IMR-90 (cell line): ENCODE data around the gene SBSN. TPM values are rescaled to one million over a fixed set of nuclear protein-coding genes. Genes with fewer than 3 reads are reported as not detected.

ENCODE experiments used
- ATAC-seq: fragments of 200-7000 bp; cut with Tn5 transposase; 2 replicates; pipeline ENCODE4 v1.9.1; 2020; ENCODE audit warnings: low read depth, mild to moderate bottlenecking, moderate library complexity
- BruUV-seq: library from RNA; stranded (reverse); fragments of 400-500 nt; replicated peaks from 2 replicates; lab custom pipeline; 2021; lab: Mats Ljungman, UMichigan
- CTCF ChIA-PET: fragments of 300-600 bp; formaldehyde crosslinking; extraction: SDS; loops from one replicate; lab custom pipeline; 2021; ENCODE audit warnings: antibody characterized with exemption; lab: Yijun Ruan, JAX
- POLR2A ChIA-PET: fragments of 300-600 bp; sonication (Branson Sonifier 250); formaldehyde crosslinking; loops from one replicate; lab custom pipeline; 2022; ENCODE audit warnings: antibody characterized with exemption; ENCODE audit not compliant: unreplicated experiment; lab: Charles Lee
- DNase-seq: peaks from one replicate; pipeline ENCODE4 v3.0.0; 2013
- H2AFZ ChIP-seq: replicated peaks from 2 replicates; pipeline ENCODE3; 2013; ENCODE audit warnings: low read length, mild to moderate bottlenecking; ENCODE audit not compliant: poor library complexity
- H2AK5ac ChIP-seq: 2 replicates; pipeline ENCODE4 v1.6.1; 2013; ENCODE audit warnings: low read depth, low read length, inconsistent platforms
- H2AK9ac ChIP-seq: replicated peaks from 2 replicates; pipeline ENCODE3; 2013; ENCODE audit warnings: mild to moderate bottlenecking, low read depth, low read length, moderate library complexity; ENCODE audit not compliant: poor library complexity
- H2BK120ac ChIP-seq: 2 replicates; pipeline ENCODE4 v1.6.1; 2013; ENCODE audit warnings: low read depth, low read length, inconsistent platforms
- H2BK15ac ChIP-seq: 3 replicates; pipeline ENCODE4 v1.6.1; 2013; ENCODE audit warnings: low read depth, low read length, inconsistent platforms
- H2BK20ac ChIP-seq: 2 replicates; pipeline ENCODE4 v1.6.1; 2013; ENCODE audit warnings: low read depth, mild to moderate bottlenecking, inconsistent platforms, low read length, moderate library complexity
- H2BK5ac ChIP-seq: 2 replicates; pipeline ENCODE4 v1.6.1; 2013; ENCODE audit warnings: mild to moderate bottlenecking, low read depth, low read length, inconsistent platforms; ENCODE audit not compliant: poor library complexity, severe bottlenecking
- H3K14ac ChIP-seq: replicated peaks from 2 replicates; pipeline ENCODE4 v1.6.1; 2013; ENCODE audit warnings: low read depth, low read length, inconsistent platforms
- H3K18ac ChIP-seq: 2 replicates; pipeline ENCODE4 v1.6.1; 2013; ENCODE audit warnings: low read depth, low read length, control low read depth
- H3K23ac ChIP-seq: 2 replicates; pipeline ENCODE4 v1.6.1; 2013; ENCODE audit warnings: low read depth, low read length, inconsistent platforms
- H3K27ac ChIP-seq: 2 replicates; pipeline ENCODE4 v1.5.1; 2013; ENCODE audit warnings: mild to moderate bottlenecking, control low read depth, low read length; ENCODE audit not compliant: insufficient read depth
- H3K27me3 ChIP-seq: 2 replicates; pipeline ENCODE4 v1.6.1; 2013; ENCODE audit warnings: low read length; ENCODE audit not compliant: control insufficient read depth, insufficient read depth
- H3K36me3 ChIP-seq: 2 replicates; pipeline ENCODE4 v1.6.1; 2013; ENCODE audit warnings: low read length, mixed read lengths; ENCODE audit not compliant: control insufficient read depth, insufficient read depth
- H3K4ac ChIP-seq: 2 replicates; pipeline ENCODE4 v1.6.1; 2013; ENCODE audit warnings: low read depth, low read length, inconsistent platforms
- H3K4me1 ChIP-seq: 2 replicates; pipeline ENCODE4 v1.6.1; 2013; ENCODE audit warnings: low read length, mixed read lengths; ENCODE audit not compliant: control insufficient read depth, insufficient read depth
- H3K4me2 ChIP-seq: 2 replicates; pipeline ENCODE4 v1.6.1; 2013; ENCODE audit warnings: low read depth, mild to moderate bottlenecking, control low read depth, low read length, moderate library complexity
- H3K4me3 ChIP-seq: 2 replicates; pipeline ENCODE4 v1.5.1; 2013; ENCODE audit warnings: low read depth, mild to moderate bottlenecking, control low read depth, low read length, moderate library complexity; ENCODE audit not compliant: insufficient read depth
- H3K56ac ChIP-seq: 2 replicates; pipeline ENCODE4 v1.6.1; 2013; ENCODE audit warnings: low read length, inconsistent platforms; ENCODE audit not compliant: insufficient read depth; ENCODE audit errors: extremely low read depth
- H3K79me1 ChIP-seq, 2 experiments: 2 replicates each; pipeline ENCODE4 v1.6.1; 2013; ENCODE audit warnings: low read length in 2 of 2, inconsistent platforms in 1 of 2, low read depth in 1 of 2
- H3K9ac ChIP-seq: 2 replicates; pipeline ENCODE4 v1.6.1; 2013; ENCODE audit warnings: low read depth, low read length, control low read depth
- H3K9me1 ChIP-seq: 2 replicates; pipeline ENCODE4 v1.6.1; 2013; ENCODE audit warnings: low read length, inconsistent platforms; ENCODE audit not compliant: insufficient read depth
- H3K9me3 ChIP-seq: 2 replicates; pipeline ENCODE4 v1.6.1; 2013; ENCODE audit warnings: low read length; ENCODE audit not compliant: control insufficient read depth, insufficient read depth
- H4K20me1 ChIP-seq: 2 replicates; pipeline ENCODE4 v1.6.1; 2013; ENCODE audit warnings: low read length, inconsistent platforms; ENCODE audit not compliant: insufficient read depth
- H4K5ac ChIP-seq: 2 replicates; pipeline ENCODE4 v1.6.1; 2013; ENCODE audit warnings: mild to moderate bottlenecking, low read depth, low read length, control low read depth
- H4K8ac ChIP-seq, 2 experiments: 2 replicates each; pipeline ENCODE4 v1.6.1; 2013; ENCODE audit warnings: low read depth in 2 of 2, low read length in 2 of 2, control low read depth in 1 of 2, inconsistent platforms in 1 of 2
- H4K91ac ChIP-seq: 2 replicates; pipeline ENCODE4 v1.6.1; 2013; ENCODE audit warnings: low read depth, low read length, inconsistent platforms; ENCODE audit not compliant: insufficient read depth
- CEBPB ChIP-seq: IDR thresholded peaks from 2 replicates; pipeline ENCODE4 v1.6.1; 2012; ENCODE audit warnings: low read depth, low read length, improper control_type of control experiment
- CTCF ChIP-seq: conservative IDR thresholded peaks from 2 replicates; pipeline ENCODE4 v1.5.1; 2012; ENCODE audit warnings: mild to moderate bottlenecking, low read depth, low read length, improper control_type of control experiment
- FOS ChIP-seq: fragments of 150-350 bp; IDR thresholded peaks from 2 replicates; pipeline ENCODE4 v1.6.1; 2016; ENCODE audit warnings: low read depth, low read length
- MAFK ChIP-seq: IDR thresholded peaks from 2 replicates; pipeline ENCODE4 v1.6.1; 2012; ENCODE audit warnings: low read depth, low read length, improper control_type of control experiment
- MXI1 ChIP-seq: IDR thresholded peaks from 2 replicates; pipeline ENCODE4 v1.6.1; 2012; ENCODE audit warnings: low read depth, mild to moderate bottlenecking, low read length, moderate library complexity, borderline replicate concordance
- POLR2A ChIP-seq: IDR thresholded peaks from 2 replicates; pipeline ENCODE4 v1.6.1; 2012; ENCODE audit warnings: mild to moderate bottlenecking, low read depth, low read length
- RAD21 ChIP-seq: IDR thresholded peaks from 2 replicates; pipeline ENCODE4 v1.6.1; 2012; ENCODE audit warnings: low read length, improper control_type of control experiment
- WGBS, 2 experiments: methylation state at CpG; one replicate each; pipeline versions ENCODE4 v1.1.5 to v1.1.7; 2013; ENCODE audit warnings: missing lambda C conversion rate in 2 of 2; ENCODE audit not compliant: insufficient read length in 1 of 2; ENCODE audit errors: extremely low coverage in 2 of 2; 5-methylcytosine and 5-hydroxymethylcytosine counted together
- dilution Hi-C: fragments of 300-500 bp; cut with HindIII; formaldehyde crosslinking; loops from one replicate; pipeline ENCODE4 v1.14.3; 2018; ENCODE audit warnings: low sequenced_read_pairs; ENCODE audit not compliant: unreplicated experiment
- in situ Hi-C: fragments of 300-500 bp; cut with MboI; formaldehyde crosslinking; loops from 3 replicates; pipeline ENCODE4 v1.14.3; 2019; ENCODE audit warnings: low sequenced_read_pairs, inconsistent platforms, mixed read lengths
- intact Hi-C: fragments of 100-400 bp; cut with micrococcal nuclease; formaldehyde crosslinking; loops from 2 replicates; pipeline ENCODE4 v1.10.0; 2022
- polyA plus RNA-seq, 3 experiments: library from polyadenylated mRNA; depleted of rRNA; stranded (reverse); fragments of >200 nt; gene quantifications; 2 replicates each; pipeline ENCODE4 v1.2.3, GENCODE V29; 2012; ENCODE audit warnings: low replicate concordance in 1 of 3
- total RNA-seq: library from RNA; depleted of rRNA; stranded (reverse); fragments of >200 nt; gene quantifications from 2 replicates; pipeline ENCODE4 v1.2.3, GENCODE V29; 2012

Gene SBSN
- total and polyA plus RNA-seq, 2 of the 4 experiments (the other 2 are of a cell fraction): 0.72 to 6.4 TPM

- Histone ChIP-seq H3K79me1 (no peaks in the 10 kb centered on the region), H3K36me3 (no peaks in the 10 kb centered on the region), H3K27me3 (peaks cover 59% of the 10 kb centered on the region), H3K9me1 (no peaks in the 10 kb centered on the region; the same call in 1 of the 2 replicates), H2AFZ (no peak overlapping the region), H4K91ac (no peak overlapping the region), H2BK15ac (no peak overlapping the region), H2BK5ac (no peak overlapping the region), H3K4me1 (peaks cover 5% of the 10 kb centered on the region; the same call in 1 of the 2 replicates), H3K9me3 (no peaks in the 10 kb centered on the region), H4K5ac (no peak overlapping the region), H3K18ac (no peak overlapping the region), H3K4me2 (no peak overlapping the region), H3K27ac (no peak overlapping the region), H3K4me3 (no peak overlapping the region), H2BK20ac (no peak overlapping the region), H2BK120ac (no peak overlapping the region), H3K14ac (no peak overlapping the region), H4K8ac (no peak overlapping the region), H3K23ac (no peak overlapping the region), H2AK5ac (no peak overlapping the region), H3K4ac (no peak overlapping the region), H4K20me1 (no peaks in the 10 kb centered on the region), H3K56ac (no peak overlapping the region), H3K9ac (no peak overlapping the region), H2AK9ac (no peak overlapping the region)
- ChIA-PET CTCF (no interaction called here), POLR2A (no interaction called here)
- dilution Hi-C loops (no loop called here), intact Hi-C loops (loop anchor here (2.0 kb wide), 1 partner anchor 33 kb away; the partner anchor contains the start of gene TMEM147), in situ Hi-C loops (no loop called here)
- 80% methylated on average over 1 of the region's 7 CpGs; no CpG with 5 or more reads in 1 of the 2 experiments for WGBS, 2 experiments
- DNase-seq (no peak), ATAC-seq (no peak)
- TF ChIP-seq MXI1 (no peak), RAD21 (no peak), FOS (no peak), MAFK (no peak), CTCF (no peak), CEBPB (no peak), POLR2A (no peak)
- no TSS peak for BruUV-seq
Observed at GRCh38 chr19:35511337-35511736, 16.8 kb downstream of the SBSN start.
